CD4-positive, alpha-beta T cell treated with Interleukin-4 for 1 hour (primary cell): ENCODE data around the gene DNAL4.

Experiments used
- DNase-seq, 2 donors: peaks; one replicate each; pipeline ENCODE4 v3.0.0-alpha.2; 2020 to 2022

DNAL4 gene

DNA sequence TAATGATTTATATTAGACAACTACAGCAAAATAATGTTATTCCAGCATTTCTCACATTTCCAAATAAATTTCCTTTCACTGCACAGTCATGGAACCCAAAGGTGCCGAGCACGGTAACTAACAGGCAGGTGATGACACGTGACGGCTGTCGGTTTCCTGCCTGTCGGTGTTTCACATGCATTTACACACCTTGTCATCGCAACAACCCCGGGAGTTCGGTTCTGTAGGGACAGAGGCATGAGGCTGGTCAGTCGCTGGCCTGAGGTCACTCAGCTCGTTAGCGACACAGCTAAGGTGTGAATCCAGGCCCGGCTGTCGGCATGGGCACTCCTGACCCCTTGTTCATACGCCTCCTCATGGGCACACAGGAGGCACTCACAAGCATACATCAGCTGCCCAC is 9.9 kb downstream of the DNAL4 start:
- no peak for DNase-seq

DNA sequence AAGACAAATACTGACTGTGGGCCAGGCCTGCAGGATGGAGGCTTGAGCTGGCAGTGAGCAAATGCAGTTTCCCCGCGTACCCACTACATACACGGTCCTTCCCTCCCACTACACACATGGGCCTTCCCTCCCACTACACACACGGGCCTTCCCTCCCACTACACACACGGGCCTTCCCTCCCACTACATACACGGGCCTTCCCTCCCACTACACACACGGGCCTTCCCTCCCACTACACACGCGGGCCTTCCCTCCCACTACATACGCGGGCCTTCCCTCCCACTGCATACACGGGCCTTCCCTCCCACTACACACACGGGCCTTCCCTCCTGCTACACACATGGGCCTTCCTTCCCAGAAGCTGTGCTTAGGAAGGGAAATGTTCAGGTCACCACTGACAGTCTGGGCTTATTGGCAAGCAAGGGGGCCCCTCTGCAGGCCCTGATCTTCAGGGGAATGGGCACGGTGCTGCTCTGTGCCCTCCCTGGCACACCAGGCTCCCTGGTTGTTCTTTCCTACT is 10.8 kb downstream of the DNAL4 start:
- no peak for DNase-seq

GRCh38 chr22:38782402-38783094 is 11.4 kb downstream of the DNAL4 start:
- no peak for DNase-seq

DNA sequence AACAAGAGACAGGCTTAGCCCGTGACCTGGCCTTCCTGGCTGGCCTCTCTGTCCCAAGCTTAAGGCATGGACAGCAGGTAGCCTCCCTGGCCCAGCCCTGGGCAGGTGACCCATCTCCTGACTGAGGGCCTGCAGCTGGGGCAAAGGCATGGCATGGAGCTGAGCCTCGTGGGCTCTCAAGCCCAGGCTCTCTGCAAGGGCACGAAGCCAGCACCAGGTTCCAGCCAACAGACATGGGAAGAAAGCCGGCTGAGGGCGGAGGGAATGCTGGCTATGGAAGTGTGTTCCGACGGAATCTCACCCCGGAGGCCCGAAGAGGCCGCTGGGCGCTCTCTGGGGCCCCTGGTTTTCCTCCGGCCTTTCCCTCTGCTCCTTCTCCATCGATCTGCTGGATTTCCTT is 12.9 kb downstream of the DNAL4 start:
- DNase-seq: no peak

GRCh38 chr22:38777087-38777671 is 16.8 kb downstream of the DNAL4 start:
- no peak for DNase-seq

- DNase-seq: no peak
Measured at GRCh38 chr22:38776086-38776485, 17.9 kb downstream of the DNAL4 start.

DNA sequence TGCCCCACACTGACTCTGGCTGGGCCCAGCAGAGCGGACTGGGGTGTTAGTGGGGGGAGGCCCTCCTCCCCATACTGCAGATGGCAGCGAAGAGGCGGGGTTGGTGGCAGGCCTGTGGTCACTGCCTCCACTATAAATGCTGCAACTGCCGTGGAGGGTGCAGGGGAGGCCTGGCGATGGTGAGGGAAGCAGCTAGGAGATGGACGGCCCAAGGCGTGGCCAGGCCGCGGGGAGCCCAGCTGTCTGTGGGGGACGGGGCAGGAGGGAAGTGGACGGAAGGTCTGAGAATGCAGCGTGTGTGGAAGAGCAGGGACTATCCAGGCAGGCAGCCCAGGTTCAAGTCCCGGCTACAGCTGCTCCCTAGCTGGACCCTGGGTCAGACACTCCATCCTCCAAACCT is 18.3 kb downstream of the DNAL4 start:
- no peak for DNase-seq

- DNase-seq: no peak
Measured at GRCh38 chr22:38774496-38775166, 19.3 kb downstream of the DNAL4 start.

GRCh38 chr22:38773363-38773946 is 20.5 kb downstream of the DNAL4 start:
- DNase-seq: no peak

GRCh38 chr22:38772623-38772873 is 21.4 kb downstream of the DNAL4 start:
- DNase-seq: no peak

DNA sequence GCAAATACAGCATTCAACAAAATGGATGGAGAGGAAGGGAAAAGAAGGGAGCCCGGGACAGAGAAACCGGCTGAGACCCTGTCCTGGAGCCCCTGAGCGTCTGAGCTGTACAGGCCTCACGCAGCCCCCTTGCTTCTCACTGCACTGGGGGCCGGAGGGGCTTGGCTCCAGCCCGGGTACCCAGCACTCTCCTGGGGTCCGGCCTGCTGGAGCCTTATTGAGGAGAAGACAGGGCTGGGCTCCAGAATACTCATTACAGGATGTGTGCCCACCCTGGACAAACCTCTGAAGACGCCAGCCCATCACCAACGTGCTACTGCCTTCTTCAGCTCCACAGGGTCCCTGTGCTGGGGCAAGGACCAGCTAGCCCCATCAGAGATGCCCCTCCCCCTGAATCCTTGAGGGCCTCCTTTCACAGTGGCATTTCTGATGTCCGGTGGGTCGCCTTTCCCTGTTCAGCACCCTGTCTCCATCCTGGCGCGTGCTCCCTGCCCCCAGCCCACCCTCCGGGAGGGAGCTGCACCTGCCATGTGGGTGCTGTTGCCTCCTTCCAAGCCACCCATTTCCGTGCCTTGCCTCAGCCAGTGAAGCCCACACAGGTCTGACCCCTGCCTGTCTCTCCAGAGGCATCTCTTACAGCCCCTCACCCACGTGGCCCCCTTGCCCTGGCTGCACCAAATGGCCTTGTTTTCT is 23.5 kb downstream of the DNAL4 start:
- no peak for DNase-seq

- no peak for DNase-seq
Measured at GRCh38 chr22:38768036-38768435, 25.9 kb downstream of the DNAL4 start.

- no peak for DNase-seq
Measured at GRCh38 chr22:38767313-38767712, 26.6 kb downstream of the DNAL4 start.

DNA sequence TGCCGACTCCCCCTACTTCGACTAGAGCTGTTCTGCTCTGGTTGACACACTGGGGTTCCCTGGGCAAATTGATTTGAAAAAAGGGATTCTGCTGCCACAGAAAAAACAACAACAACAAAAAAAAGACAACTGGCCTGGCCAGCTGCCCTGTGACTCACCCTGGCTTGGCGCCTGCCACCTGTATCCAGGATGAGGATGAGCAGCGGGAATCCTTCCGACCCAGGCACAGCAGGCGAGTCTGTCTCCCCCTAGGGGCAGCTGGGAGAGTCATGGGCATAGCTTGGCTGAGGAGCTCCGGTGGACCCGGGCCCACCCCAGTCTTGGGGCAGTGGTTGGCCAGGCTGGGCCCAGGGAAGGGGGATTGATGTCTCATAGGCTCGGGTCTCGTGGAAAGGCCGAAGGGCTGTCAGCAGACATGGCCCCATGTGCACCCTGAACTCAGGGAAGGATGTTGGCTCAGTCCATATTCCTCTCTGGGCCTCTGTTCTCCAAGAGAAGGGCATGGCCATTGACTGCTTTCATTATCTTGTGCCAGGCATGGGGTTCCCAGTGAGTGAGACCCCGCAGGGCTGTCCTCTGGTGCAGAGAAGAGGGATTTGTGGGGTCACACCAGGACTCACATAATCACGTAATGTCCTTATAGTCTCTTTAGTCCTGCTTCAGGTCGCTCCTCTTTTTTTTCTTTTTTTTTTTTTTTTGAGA is 27.7 kb downstream of the DNAL4 start:
- peak; percentile 53 to 56 for DNase-seq

DNA sequence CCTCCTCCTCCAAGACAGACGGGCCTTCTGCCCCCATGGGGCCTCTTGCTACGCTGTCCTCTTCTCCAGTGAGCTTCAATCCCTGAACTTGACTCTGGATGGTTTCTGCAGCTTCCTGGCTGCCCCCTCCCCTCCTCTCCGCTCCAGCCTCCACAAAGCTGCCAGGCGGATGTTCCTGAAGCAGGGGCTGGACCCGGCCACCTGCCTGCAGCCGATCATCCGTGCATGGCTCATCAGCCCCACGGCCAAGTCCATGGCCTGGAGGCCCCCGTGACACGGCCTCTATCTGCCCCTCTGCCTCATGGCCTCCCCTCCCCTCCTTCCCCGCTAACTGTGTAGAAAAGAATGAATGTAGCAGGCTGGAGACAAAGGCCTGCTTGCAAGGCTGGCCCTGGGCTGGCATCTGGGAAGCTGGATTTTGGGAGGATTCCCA is 31.4 kb downstream of the DNAL4 start:
- no peak for DNase-seq

DNA sequence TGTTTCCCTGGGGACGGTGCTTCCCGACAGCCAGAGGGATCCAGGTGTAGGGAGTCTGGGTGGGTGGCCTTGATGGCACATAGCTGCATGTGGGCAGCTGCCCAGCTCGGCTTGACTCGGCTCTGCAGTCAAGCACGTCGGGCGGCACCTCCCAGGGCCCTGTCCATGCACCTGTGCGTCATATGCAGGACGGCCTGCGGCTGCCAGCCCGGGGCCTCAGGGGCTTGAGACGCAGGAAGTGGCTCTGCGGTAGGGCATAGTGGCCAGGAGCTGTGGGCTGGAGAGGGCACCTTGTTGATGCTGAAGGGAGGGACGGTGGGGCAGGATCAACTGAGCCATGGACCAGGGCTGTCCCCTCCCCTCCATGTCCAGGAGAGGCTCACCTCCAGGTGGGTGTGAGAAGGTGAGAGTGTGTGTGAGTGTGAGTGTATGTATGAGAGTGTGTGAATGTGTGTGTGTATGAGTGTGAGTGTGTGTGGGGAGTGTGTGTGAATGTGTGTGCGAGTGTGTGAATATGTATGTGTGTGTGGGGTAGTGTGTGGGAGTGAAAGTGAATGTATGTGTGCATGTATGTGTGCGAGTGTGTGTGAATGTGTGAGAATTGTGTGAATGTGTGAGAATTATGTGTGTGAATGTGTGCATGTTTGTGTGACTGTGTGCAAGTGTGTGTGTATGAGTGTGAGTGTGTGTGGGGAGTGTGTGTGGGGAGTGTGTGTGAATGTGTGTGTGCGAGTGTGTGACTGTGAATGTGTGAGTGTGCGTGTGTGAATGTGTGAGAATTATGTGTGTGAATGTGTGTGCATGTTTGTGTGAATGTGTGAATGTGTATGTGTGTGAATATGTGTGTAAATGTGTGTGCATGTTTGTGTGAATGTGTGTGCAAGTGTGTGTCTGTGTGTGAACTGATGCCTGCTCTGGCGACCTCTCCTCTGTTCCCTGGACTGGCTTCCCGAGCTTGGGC is 32.5 kb downstream of the DNAL4 start:
- DNase-seq: no peak

DNA sequence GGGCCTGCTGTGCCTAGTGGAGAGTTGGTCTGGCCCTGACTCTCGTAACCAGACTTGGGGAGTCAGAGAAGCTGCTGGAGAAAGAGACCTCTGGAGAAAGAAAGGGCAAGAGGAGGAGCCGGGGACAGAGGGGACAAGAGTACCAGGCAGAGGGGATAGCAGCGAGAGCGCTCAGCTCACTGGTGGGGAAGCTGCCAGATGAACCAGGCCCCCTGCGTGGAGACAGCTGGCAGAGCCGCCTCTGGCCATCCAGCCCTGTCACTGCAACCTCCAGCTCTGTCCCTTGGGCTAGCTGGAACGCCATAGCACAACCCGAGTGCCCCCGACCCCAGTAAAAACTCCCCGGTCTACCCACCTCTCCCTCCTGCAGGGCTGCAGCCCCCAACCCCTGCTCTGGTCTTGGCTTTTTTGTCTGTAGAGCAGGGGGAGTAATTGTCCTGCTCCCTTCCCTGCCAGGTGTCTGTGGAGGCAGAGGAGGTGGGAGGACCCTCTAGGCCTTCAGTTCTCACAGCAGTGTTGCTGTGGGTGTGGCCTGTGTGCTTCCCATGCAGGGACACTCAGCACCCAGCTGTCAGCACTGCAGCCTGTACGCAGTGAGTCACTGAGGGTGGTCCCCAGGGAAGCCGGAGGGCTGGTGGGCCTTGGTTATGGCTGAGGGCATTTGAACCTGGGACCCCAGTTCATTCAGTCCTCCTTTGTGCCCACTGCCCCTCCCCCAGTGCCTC is 33.3 kb downstream of the DNAL4 start:
- DNase-seq: no peak

DNA sequence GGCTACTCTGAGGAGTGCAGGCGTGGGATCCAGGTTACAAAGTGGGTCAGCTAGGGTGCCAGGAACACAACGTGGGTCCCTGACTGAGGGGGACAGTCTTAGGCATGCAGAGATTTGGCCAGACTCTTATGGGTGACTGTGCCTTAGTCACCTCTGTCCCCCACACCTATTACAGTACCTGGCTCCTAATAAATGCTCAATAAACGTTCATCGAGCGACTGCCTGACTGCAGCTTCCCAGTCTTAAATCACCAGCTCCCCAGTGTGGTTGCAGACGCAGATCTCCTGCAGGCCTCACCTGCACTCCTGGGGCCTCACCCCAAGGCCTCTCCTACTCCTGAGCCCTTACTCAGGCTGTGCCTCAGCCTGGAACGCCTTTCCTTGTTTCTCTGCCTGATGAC is 34.9 kb downstream of the DNAL4 start:
- DNase-seq: no peak

GRCh38 chr22:38758276-38758945 is 35.5 kb downstream of the DNAL4 start:
- peak; percentile 53 for DNase-seq

GRCh38 chr22:38757464-38757757 is 36.5 kb downstream of the DNAL4 start:
- DNase-seq: no peak
